ENCODE data around the gene PUM1. TPM values are rescaled to one million over a fixed set of nuclear protein-coding genes. Genes with fewer than 3 reads are reported as not detected.

PUM1 gene
- total RNA-seq, 4 donors from 2014 or later, result 66.7 to 121 (median 83.9) TPM

- no peak for DNase-seq (ENCODE audit: low spot score)
- TF ChIP-seq, protein P1, sequence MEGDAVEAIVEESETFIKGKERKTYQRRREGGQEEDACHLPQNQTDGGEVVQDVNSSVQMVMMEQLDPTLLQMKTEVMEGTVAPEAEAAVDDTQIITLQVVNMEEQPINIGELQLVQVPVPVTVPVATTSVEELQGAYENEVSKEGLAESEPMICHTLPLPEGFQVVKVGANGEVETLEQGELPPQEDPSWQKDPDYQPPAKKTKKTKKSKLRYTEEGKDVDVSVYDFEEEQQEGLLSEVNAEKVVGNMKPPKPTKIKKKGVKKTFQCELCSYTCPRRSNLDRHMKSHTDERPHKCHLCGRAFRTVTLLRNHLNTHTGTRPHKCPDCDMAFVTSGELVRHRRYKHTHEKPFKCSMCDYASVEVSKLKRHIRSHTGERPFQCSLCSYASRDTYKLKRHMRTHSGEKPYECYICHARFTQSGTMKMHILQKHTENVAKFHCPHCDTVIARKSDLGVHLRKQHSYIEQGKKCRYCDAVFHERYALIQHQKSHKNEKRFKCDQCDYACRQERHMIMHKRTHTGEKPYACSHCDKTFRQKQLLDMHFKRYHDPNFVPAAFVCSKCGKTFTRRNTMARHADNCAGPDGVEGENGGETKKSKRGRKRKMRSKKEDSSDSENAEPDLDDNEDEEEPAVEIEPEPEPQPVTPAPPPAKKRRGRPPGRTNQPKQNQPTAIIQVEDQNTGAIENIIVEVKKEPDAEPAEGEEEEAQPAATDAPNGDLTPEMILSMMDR (IDR thresholded peaks at IDR 0.05), result no peak
- ATAC-seq (ENCODE audit: low FRiP score), result no peak
Measured at GRCh38 chr1:30928789-30929134, 136.8 kb downstream of the PUM1 start.

- TF ChIP-seq, protein P1 (IDR thresholded peaks at IDR 0.05), result no peak
- ATAC-seq (ENCODE audit: low FRiP score) (no peak), DNase-seq (ENCODE audit: low spot score) (no peak)
Measured at GRCh38 chr1:30928171-30928570, 137.3 kb downstream of the PUM1 start.

- ATAC-seq (ENCODE audit: low FRiP score), result no peak
- TF ChIP-seq, protein P1 (IDR thresholded peaks at IDR 0.05), result no peak
- no peak for DNase-seq (ENCODE audit: low spot score)
Measured at GRCh38 chr1:30927448-30927847, 138.1 kb downstream of the PUM1 start.

GRCh38 chr1:30923597-30923996 lies 141.9 kb downstream of the PUM1 start:
- DNase-seq (ENCODE audit: low spot score) (no peak), ATAC-seq (ENCODE audit: low FRiP score) (no peak)
- TF ChIP-seq, protein P1 (IDR thresholded peaks at IDR 0.05), result no peak

DNA sequence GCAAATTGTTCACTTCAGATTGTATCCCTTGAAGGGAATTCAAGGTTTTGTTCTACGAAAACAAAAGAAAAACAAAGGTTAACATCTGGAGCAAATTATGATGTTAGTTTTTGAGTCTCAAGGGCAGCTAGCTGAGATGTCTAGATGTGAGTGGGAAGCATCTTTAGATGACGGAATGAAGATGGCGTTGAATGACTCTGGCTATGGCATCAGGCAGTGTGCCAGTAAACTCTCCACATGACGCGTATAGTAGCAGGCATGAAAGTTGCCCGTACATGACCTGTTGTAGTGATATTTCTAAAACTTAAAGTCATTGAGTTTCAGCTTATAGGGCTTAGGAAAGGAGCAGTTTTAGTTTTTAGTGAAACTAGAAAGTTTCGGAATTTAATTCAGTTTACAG lies 144.7 kb downstream of the PUM1 start:
- no peak for ATAC-seq (ENCODE audit: low FRiP score)
- TF ChIP-seq, protein P1 (IDR thresholded peaks at IDR 0.05), result no peak
- DNase-seq (ENCODE audit: low spot score), result no peak

- ATAC-seq (ENCODE audit: low FRiP score) (no peak), DNase-seq (ENCODE audit: low spot score) (no peak)
- TF ChIP-seq, protein P1 (IDR thresholded peaks at IDR 0.05), result no peak
Measured at GRCh38 chr1:30919025-30919881, 146.3 kb downstream of the PUM1 start.

DNA sequence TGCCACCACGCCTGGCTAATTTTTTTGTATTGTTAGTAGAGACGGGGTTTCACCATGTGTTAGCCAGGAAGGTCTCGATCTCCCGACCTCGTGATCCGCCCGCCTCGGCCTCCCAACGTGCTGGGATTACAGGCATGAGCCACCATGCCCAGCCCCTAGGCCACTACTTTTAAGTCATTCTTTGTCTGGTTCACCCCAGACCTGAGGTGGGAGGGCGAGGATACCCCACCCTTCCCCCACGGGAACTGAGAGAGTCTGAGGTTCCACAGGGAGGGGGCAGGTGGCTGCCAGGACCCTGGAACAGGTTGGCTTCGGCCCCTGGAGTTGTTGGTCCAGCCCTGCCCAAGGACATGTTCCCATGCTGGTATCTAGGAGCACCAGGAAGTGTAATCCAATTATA lies 149.2 kb downstream of the PUM1 start:
- DNase-seq (ENCODE audit: low spot score) (no peak), ATAC-seq (ENCODE audit: low FRiP score) (no peak)
- TF ChIP-seq, protein P1 (IDR thresholded peaks at IDR 0.05), result no peak

Measured in omental fat pad (tissue), 4 donors.